ENCODE measurements around the gene ASCC1. TPM values are rescaled to one million over a fixed set of nuclear protein-coding genes. Genes with fewer than 3 reads are reported as not detected.
A peak's percentile ranks its signal among the peaks of the same experiment; 100 is the strongest.

ASCC1 gene
- total RNA-seq, 1 donor from 2014 or later = 33.9 TPM

GRCh38 chr10:72257051-72257892 is 41.2 kb upstream of the ASCC1 start:
- Histone ChIP-seq H3K4me2 (ENCODE audit: low read length) (no peak overlapping the region), H4K20me1 (ENCODE audit: insufficient read depth, low read length) (no peaks in the 10 kb centered on the region), H3K27me3 (ENCODE audit: insufficient read depth, low read length) (no peaks in the 10 kb centered on the region), H3K9ac (ENCODE audit: low read length) (no peak overlapping the region), H3K79me2 (ENCODE audit: insufficient read depth, low read length) (no peaks in the 10 kb centered on the region), H3K27ac (ENCODE audit: low read depth, low read length) (no peak overlapping the region), H2AFZ (ENCODE audit: low read depth, low read length) (no peak overlapping the region), H3K9me3 (ENCODE audit: insufficient read depth, low read depth, low read length) (no peaks in the 10 kb centered on the region), H3K4me1 (ENCODE audit: insufficient read depth, low read length) (peaks cover 19% of the 10 kb centered on the region), H3K36me3 (ENCODE audit: insufficient read depth, low read length) (no peaks in the 10 kb centered on the region), H3K4me3 (ENCODE audit: insufficient read depth, low read depth, low read length) (no peak overlapping the region)
- TF ChIP-seq, protein P1, sequence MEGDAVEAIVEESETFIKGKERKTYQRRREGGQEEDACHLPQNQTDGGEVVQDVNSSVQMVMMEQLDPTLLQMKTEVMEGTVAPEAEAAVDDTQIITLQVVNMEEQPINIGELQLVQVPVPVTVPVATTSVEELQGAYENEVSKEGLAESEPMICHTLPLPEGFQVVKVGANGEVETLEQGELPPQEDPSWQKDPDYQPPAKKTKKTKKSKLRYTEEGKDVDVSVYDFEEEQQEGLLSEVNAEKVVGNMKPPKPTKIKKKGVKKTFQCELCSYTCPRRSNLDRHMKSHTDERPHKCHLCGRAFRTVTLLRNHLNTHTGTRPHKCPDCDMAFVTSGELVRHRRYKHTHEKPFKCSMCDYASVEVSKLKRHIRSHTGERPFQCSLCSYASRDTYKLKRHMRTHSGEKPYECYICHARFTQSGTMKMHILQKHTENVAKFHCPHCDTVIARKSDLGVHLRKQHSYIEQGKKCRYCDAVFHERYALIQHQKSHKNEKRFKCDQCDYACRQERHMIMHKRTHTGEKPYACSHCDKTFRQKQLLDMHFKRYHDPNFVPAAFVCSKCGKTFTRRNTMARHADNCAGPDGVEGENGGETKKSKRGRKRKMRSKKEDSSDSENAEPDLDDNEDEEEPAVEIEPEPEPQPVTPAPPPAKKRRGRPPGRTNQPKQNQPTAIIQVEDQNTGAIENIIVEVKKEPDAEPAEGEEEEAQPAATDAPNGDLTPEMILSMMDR (IDR thresholded peaks at IDR 0.05; ENCODE audit: insufficient read depth, low read depth, low read length) = no peak
- TF ChIP-seq EZH2 (IDR thresholded peaks at IDR 0.05; ENCODE audit: insufficient read depth, low read length) = no peak
- Mint-ChIP-seq H3K4me3 (ENCODE audit: unreplicated experiment) (no peak overlapping the region), H3K36me3 (ENCODE audit: low read depth, unreplicated experiment) (no peaks in the 10 kb centered on the region), H3K9me3 (ENCODE audit: unreplicated experiment) (no peaks in the 10 kb centered on the region), H3K4me1 (ENCODE audit: low read depth, unreplicated experiment) (peaks cover 33% of the 10 kb centered on the region), H3K27me3 (ENCODE audit: low read depth, unreplicated experiment) (no peaks in the 10 kb centered on the region), H3K27ac (ENCODE audit: unreplicated experiment) (peak overlapping the region; percentile 42)
- FAIRE-seq = no peak
- DNase-seq (ENCODE audit: low read depth) = no peak

- H3K36me3 Mint-ChIP-seq (ENCODE audit: low read depth, unreplicated experiment) = no peaks in the 10 kb centered on the region
- H3K9me3 ChIP-seq (ENCODE audit: insufficient read depth, low read depth, low read length) = no peaks in the 10 kb centered on the region
- peaks cover 26% of the 10 kb centered on the region for H3K4me1 Mint-ChIP-seq (ENCODE audit: low read depth, unreplicated experiment)
- H3K36me3 ChIP-seq (ENCODE audit: insufficient read depth, low read length) = no peaks in the 10 kb centered on the region
- no peaks in the 10 kb centered on the region for H3K79me2 ChIP-seq (ENCODE audit: insufficient read depth, low read length)
- FAIRE-seq (no peak), DNase-seq (ENCODE audit: low read depth) (no peak)
- H3K4me3 Mint-ChIP-seq (ENCODE audit: unreplicated experiment) = no peak overlapping the region
- H3K27me3 ChIP-seq (ENCODE audit: insufficient read depth, low read length) = no peaks in the 10 kb centered on the region
- no peaks in the 10 kb centered on the region for H3K9me3 Mint-ChIP-seq (ENCODE audit: unreplicated experiment)
- no peak overlapping the region for H2AFZ ChIP-seq (ENCODE audit: low read depth, low read length)
- no peak overlapping the region for H3K27ac ChIP-seq (ENCODE audit: low read depth, low read length)
- H3K4me3 ChIP-seq (ENCODE audit: insufficient read depth, low read depth, low read length) = no peak overlapping the region
- no peak overlapping the region for H3K9ac ChIP-seq (ENCODE audit: low read length)
- peak overlapping the region; percentile 87 for H3K27ac Mint-ChIP-seq (ENCODE audit: unreplicated experiment)
- H3K4me1 ChIP-seq (ENCODE audit: insufficient read depth, low read length) = peaks cover 16% of the 10 kb centered on the region
- no peak for TF ChIP-seq EZH2 (IDR thresholded peaks at IDR 0.05; ENCODE audit: insufficient read depth, low read length)
- TF ChIP-seq, protein P1 (IDR thresholded peaks at IDR 0.05; ENCODE audit: insufficient read depth, low read depth, low read length) = no peak
- no peak overlapping the region for H3K4me2 ChIP-seq (ENCODE audit: low read length)
- peaks cover 3% of the 10 kb centered on the region for H3K27me3 Mint-ChIP-seq (ENCODE audit: low read depth, unreplicated experiment)
- H4K20me1 ChIP-seq (ENCODE audit: insufficient read depth, low read length) = no peaks in the 10 kb centered on the region
Observed at GRCh38 chr10:72255977-72256729, 40.1 kb upstream of the ASCC1 start.
